Upper lobe of left lung (tissue), 4 donors: ENCODE results near the gene AGBL1.

Experiments
- CTCF ChIP-seq, 6 experiments: fragments of 450-650 bp in 4 of 6; fragments of 200-600 bp in 2 of 6; sonication (generic) in 2 of 6; IDR thresholded peaks; one replicate each; pipeline ENCODE4 v1.5.1; 2016 to 2019; ENCODE audit warnings: antibody characterized with exemption in 6 of 6
- POLR2A ChIP-seq, 4 donors: fragments of 450-650 bp; IDR thresholded peaks; one replicate each; pipeline ENCODE4 v1.5.1; 2016 to 2017; ENCODE audit warnings: antibody characterized with exemption in 4 of 4, mild to moderate bottlenecking in 2 of 4
- POLR2AphosphoS5 ChIP-seq, 2 donors: sonication (generic); formaldehyde crosslinking; IDR thresholded peaks; one replicate each; pipeline ENCODE4 v1.5.1; 2017; ENCODE audit warnings: antibody characterized with exemption in 2 of 2

GRCh38 chr15:86663979-86664378 lies 584.3 kb downstream of the AGBL1 start:
- TF ChIP-seq CTCF (IDR thresholded peaks at IDR 0.05) (no peak), POLR2A (IDR thresholded peaks at IDR 0.05) (no peak), POLR2AphosphoS5 (IDR thresholded peaks at IDR 0.05) (no peak)
